Neuronal stem cell (in vitro differentiated cells): ENCODE measurements around the gene ASIC5.

Source experiments
- DNase-seq: peaks from one replicate; pipeline ENCODE4 v3.0.0-alpha.2; 2013; ENCODE audit warnings: low spot score
- H2AFZ ChIP-seq: one replicate; pipeline ENCODE4 v1.6.1; 2013; ENCODE audit warnings: mild to moderate bottlenecking, low read length, inconsistent platforms
- H2AK5ac ChIP-seq: 2 replicates; pipeline ENCODE4 v1.6.1; 2013; ENCODE audit warnings: low read depth, mild to moderate bottlenecking, inconsistent platforms, low read length, moderate library complexity, mixed read lengths
- H2BK120ac ChIP-seq: 2 replicates; pipeline ENCODE4 v1.6.1; 2013; ENCODE audit warnings: low read depth, mild to moderate bottlenecking, inconsistent platforms, low read length, moderate library complexity, mixed read lengths
- H2BK12ac ChIP-seq: one replicate; pipeline ENCODE4 v1.6.1; 2013; ENCODE audit warnings: low read length, inconsistent platforms
- H2BK15ac ChIP-seq: 2 replicates; pipeline ENCODE4 v1.6.1; 2013; ENCODE audit warnings: mild to moderate bottlenecking, low read length, inconsistent platforms, mixed read lengths
- H2BK5ac ChIP-seq: one replicate; pipeline ENCODE4 v1.6.1; 2013; ENCODE audit warnings: inconsistent platforms, mild to moderate bottlenecking, low read length, moderate library complexity
- H3K14ac ChIP-seq: one replicate; pipeline ENCODE4 v1.6.1; 2013; ENCODE audit warnings: low read length, inconsistent platforms
- H3K18ac ChIP-seq: 2 replicates; pipeline ENCODE4 v1.6.1; 2013; ENCODE audit warnings: low read length, inconsistent platforms
- H3K23ac ChIP-seq: 2 replicates; pipeline ENCODE4 v1.6.1; 2013; ENCODE audit warnings: low read depth, mild to moderate bottlenecking, mixed read lengths, low read length, inconsistent platforms; ENCODE audit not compliant: poor library complexity
- H3K27ac ChIP-seq: replicated peaks from 3 replicates; pipeline ENCODE4 v1.5.1; 2013; ENCODE audit warnings: low read length, inconsistent platforms
- H3K27me3 ChIP-seq, 3 experiments: 2 replicates each; pipeline ENCODE4 v1.6.1; 2013; ENCODE audit warnings: low read length in 3 of 3, mild to moderate bottlenecking in 2 of 3, inconsistent platforms in 1 of 3, low read depth in 1 of 3, mixed read lengths in 1 of 3, moderate library complexity in 1 of 3; ENCODE audit not compliant: control insufficient read depth in 3 of 3, insufficient read depth in 3 of 3
- H3K36me3 ChIP-seq, 2 donors: replicated peaks in 1 of 2; 2 replicates each; pipeline ENCODE4 v1.6.1; 2013; ENCODE audit warnings: low read length in 2 of 2; ENCODE audit not compliant: control insufficient read depth in 2 of 2, insufficient read depth in 2 of 2
- H3K4ac ChIP-seq: 2 replicates; pipeline ENCODE4 v1.6.1; 2013; ENCODE audit warnings: inconsistent platforms, mild to moderate bottlenecking, low read length, moderate library complexity
- H3K4me1 ChIP-seq, 2 donors: 1 replicate in 1 of 2; 2 replicates in 1 of 2; pipeline ENCODE4 v1.6.1; 2013; ENCODE audit warnings: low read length in 2 of 2, low read depth in 1 of 2; ENCODE audit not compliant: control insufficient read depth in 2 of 2, insufficient read depth in 1 of 2
- H3K4me2 ChIP-seq: one replicate; pipeline ENCODE4 v1.6.1; 2013; ENCODE audit warnings: mild to moderate bottlenecking, low read length, inconsistent platforms; ENCODE audit not compliant: insufficient read depth, poor library complexity, severe bottlenecking
- H3K4me3 ChIP-seq, 2 donors: 2 replicates each; pipeline ENCODE4 v1.5.1; 2013; ENCODE audit warnings: low read length in 2 of 2, mild to moderate bottlenecking in 2 of 2, inconsistent platforms in 1 of 2, moderate library complexity in 1 of 2
- H3K79me1 ChIP-seq: one replicate; pipeline ENCODE4 v1.6.1; 2013; ENCODE audit warnings: low read depth, mild to moderate bottlenecking, inconsistent platforms, low read length, moderate library complexity
- H3K9ac ChIP-seq: one replicate; pipeline ENCODE4 v1.6.1; 2013; ENCODE audit warnings: mild to moderate bottlenecking, low read depth, low read length, inconsistent platforms; ENCODE audit not compliant: poor library complexity
- H3K9me3 ChIP-seq, 2 donors: replicated peaks in 1 of 2; 2 replicates each; pipeline versions ENCODE3 to v1.6.1; 2013; ENCODE audit warnings: low read length in 2 of 2, mild to moderate bottlenecking in 2 of 2, inconsistent platforms in 1 of 2, low read depth in 1 of 2, mixed read lengths in 1 of 2, moderate library complexity in 1 of 2; ENCODE audit not compliant: control insufficient read depth in 2 of 2, insufficient read depth in 1 of 2
- H4K8ac ChIP-seq: one replicate; pipeline ENCODE4 v1.6.1; 2013; ENCODE audit warnings: low read depth, mild to moderate bottlenecking, inconsistent platforms, low read length, moderate library complexity
- H4K91ac ChIP-seq: one replicate; pipeline ENCODE4 v1.6.1; 2013; ENCODE audit warnings: low read length, low read depth, mild to moderate bottlenecking, inconsistent platforms; ENCODE audit not compliant: poor library complexity
- WGBS, 2 donors: extraction: QIAGEN DNeasy Blood & Tissue Kit; methylation state at CpG; one replicate each; pipeline ENCODE4 v1.1.7; 2013; ENCODE audit warnings: missing lambda C conversion rate in 2 of 2, mixed read lengths in 1 of 2; ENCODE audit not compliant: insufficient read length in 2 of 2, insufficient replicate concordance in 1 of 2; ENCODE audit errors: extremely low coverage in 2 of 2; 5-methylcytosine and 5-hydroxymethylcytosine counted together

Gene ASIC5

DNA sequence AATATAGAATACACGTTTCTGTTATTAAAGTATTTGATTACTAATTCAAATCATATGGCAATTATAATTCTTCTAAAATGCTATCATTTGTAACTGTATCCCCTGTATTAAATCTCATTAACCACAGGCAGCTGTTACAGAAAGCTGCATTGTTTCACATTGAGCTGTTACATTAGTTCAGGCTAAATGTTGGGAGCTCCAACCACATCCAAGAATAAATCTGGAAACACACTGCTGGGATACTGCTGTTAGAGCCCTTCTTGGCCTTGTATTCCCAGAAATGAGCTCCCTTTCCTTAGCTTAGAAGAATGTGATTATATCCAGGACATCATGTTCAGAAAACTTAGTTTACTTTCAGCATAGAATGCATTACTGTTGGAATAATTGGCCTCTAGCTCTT is 59.1 kb downstream of the ASIC5 start:
- H3K27ac ChIP-seq = no peak overlapping the region

GRCh38 chr4:155805016-155805415 is 61.1 kb downstream of the ASIC5 start:
- Histone ChIP-seq H2AFZ (no peak overlapping the region), H2AK5ac (no peak overlapping the region), H3K23ac (no peak overlapping the region), H2BK120ac (no peak overlapping the region), H3K36me3 (peaks cover 4 to 9% of the 10 kb centered on the region in 2 donors), H3K18ac (no peak overlapping the region), H2BK15ac (no peak overlapping the region), H3K27me3 (no peaks in the 10 kb centered on the region), H3K4me1 (no peaks in the 10 kb centered on the region), H3K14ac (no peak overlapping the region), H3K4me3 (no peak overlapping the region), H3K4me2 (no peak overlapping the region), H2BK12ac (no peak overlapping the region), H3K9ac (no peak overlapping the region), H3K27ac (no peak overlapping the region), H2BK5ac (no peak overlapping the region), H3K4ac (no peak overlapping the region), H3K9me3 (no peaks in the 10 kb centered on the region), H4K91ac (no peak overlapping the region), H4K8ac (no peak overlapping the region), H3K79me1 (no peaks in the 10 kb centered on the region)
- no CpG with 5 or more reads among the region's 1 CpG for WGBS, 2 donors
- no peak for DNase-seq

More for the DNA sequence above, 59.1 kb downstream of the ASIC5 start:
- no peak overlapping the region for H3K14ac ChIP-seq
- H3K4ac ChIP-seq = no peak overlapping the region
- no peaks in the 10 kb centered on the region for H3K79me1 ChIP-seq
- no peak overlapping the region for H2BK12ac ChIP-seq
- H3K4me1 ChIP-seq = no peaks in the 10 kb centered on the region
- H2BK5ac ChIP-seq = no peak overlapping the region
- H3K4me2 ChIP-seq = no peak overlapping the region
- H3K9me3 ChIP-seq = no peaks in the 10 kb centered on the region
- H3K27me3 ChIP-seq = no peaks in the 10 kb centered on the region
- WGBS, 2 donors = no CpG with 5 or more reads among the region's 1 CpG
- H3K18ac ChIP-seq = no peak overlapping the region
- no peak overlapping the region for H3K23ac ChIP-seq
- no peak overlapping the region for H3K4me3 ChIP-seq
- no peak overlapping the region for H2AK5ac ChIP-seq
- no peak overlapping the region for H2BK15ac ChIP-seq
- no peak overlapping the region for H2AFZ ChIP-seq
- no peak for DNase-seq
- H3K36me3 ChIP-seq = peaks cover 4 to 9% of the 10 kb centered on the region in 2 donors
- H3K9ac ChIP-seq = no peak overlapping the region
- no peak overlapping the region for H4K91ac ChIP-seq
- H2BK120ac ChIP-seq = no peak overlapping the region
- no peak overlapping the region for H4K8ac ChIP-seq

DNA sequence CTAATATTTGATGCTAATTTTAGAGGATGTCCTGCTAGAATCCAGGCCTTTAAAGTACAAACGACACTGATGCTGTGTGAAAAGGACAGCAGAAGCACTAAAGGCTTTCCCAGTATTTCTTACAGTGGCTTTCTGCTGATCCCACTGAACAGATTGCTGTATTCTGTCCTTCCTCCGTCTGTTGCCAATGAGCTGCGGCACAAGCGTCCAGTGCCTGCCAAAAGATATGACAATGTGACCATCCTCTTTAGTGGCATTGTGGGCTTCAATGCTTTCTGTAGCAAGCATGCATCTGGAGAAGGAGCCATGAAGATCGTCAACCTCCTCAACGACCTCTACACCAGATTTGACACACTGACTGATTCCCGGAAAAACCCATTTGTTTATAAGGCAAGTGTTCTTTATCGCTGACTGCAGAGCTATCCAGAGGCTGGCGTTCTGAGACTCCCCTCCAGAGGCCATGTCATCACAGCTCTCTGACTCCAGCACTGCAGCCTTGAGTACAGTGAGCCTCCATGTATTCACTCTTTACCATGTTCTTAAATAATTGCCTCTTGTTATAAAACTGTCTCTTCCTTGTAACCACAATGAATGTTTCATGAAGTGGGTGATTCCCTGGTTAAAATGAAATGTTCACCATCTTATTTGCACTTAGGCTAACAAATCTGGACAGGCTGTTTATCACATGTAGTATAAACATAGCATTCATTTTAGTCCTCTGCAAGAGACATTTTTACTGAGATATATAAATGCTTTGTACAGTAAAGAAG is 63.7 kb downstream of the ASIC5 start:
- Histone ChIP-seq H2BK120ac (no peak overlapping the region), H3K9me3 (no peaks in the 10 kb centered on the region), H4K91ac (no peak overlapping the region), H4K8ac (no peak overlapping the region), H3K18ac (no peak overlapping the region), H3K14ac (no peak overlapping the region), H3K79me1 (no peaks in the 10 kb centered on the region), H3K23ac (no peak overlapping the region), H3K36me3 (peaks cover 4 to 11% of the 10 kb centered on the region in 2 donors), H2BK15ac (no peak overlapping the region), H3K27me3 (no peaks in the 10 kb centered on the region), H2AFZ (no peak overlapping the region), H3K4me3 (no peak overlapping the region), H3K4me1 (no peaks in the 10 kb centered on the region), H2BK5ac (no peak overlapping the region), H3K4me2 (no peak overlapping the region), H2BK12ac (no peak overlapping the region), H3K9ac (no peak overlapping the region), H3K27ac (no peak overlapping the region), H2AK5ac (no peak overlapping the region), H3K4ac (no peak overlapping the region)
- no CpG with 5 or more reads among the region's 9 CpGs for WGBS, 2 donors
- no peak for DNase-seq

- Histone ChIP-seq H2BK15ac (no peak overlapping the region), H2BK12ac (no peak overlapping the region), H2AK5ac (no peak overlapping the region), H3K4ac (no peak overlapping the region), H2BK5ac (no peak overlapping the region), H4K91ac (no peak overlapping the region), H4K8ac (no peak overlapping the region), H2AFZ (no peak overlapping the region), H3K23ac (no peak overlapping the region), H3K36me3 (peaks cover 4 to 11% of the 10 kb centered on the region in 2 donors), H3K14ac (no peak overlapping the region), H2BK120ac (no peak overlapping the region), H3K9me3 (no peaks in the 10 kb centered on the region), H3K4me2 (no peak overlapping the region), H3K79me1 (no peaks in the 10 kb centered on the region), H3K18ac (no peak overlapping the region), H3K4me3 (no peak overlapping the region), H3K27me3 (no peaks in the 10 kb centered on the region), H3K27ac (no peak overlapping the region), H3K4me1 (no peaks in the 10 kb centered on the region), H3K9ac (no peak overlapping the region)
- no peak for DNase-seq
- whole genome bisulfite sequencing, 2 donors = no CpG with 5 or more reads among the region's 7 CpGs
Observed at GRCh38 chr4:155800685-155801343, 65.3 kb downstream of the ASIC5 start.
